IMR-90 (cell line): Measurements from ENCODE around the gene TRIM41. TPM values are rescaled to one million over a fixed set of nuclear protein-coding genes. Genes with fewer than 3 reads are reported as not detected.

ENCODE experiments used
- ATAC-seq: fragments of 200-7000 bp; cut with Tn5 transposase; 2 replicates; pipeline ENCODE4 v1.9.1; 2020; ENCODE audit warnings: low read depth, mild to moderate bottlenecking, moderate library complexity
- BruUV-seq: library from RNA; stranded (reverse); fragments of 400-500 nt; replicated peaks from 2 replicates; lab custom pipeline; 2021; lab: Mats Ljungman, UMichigan
- CTCF ChIA-PET: fragments of 300-600 bp; formaldehyde crosslinking; extraction: SDS; loops from one replicate; lab custom pipeline; 2021; ENCODE audit warnings: antibody characterized with exemption; lab: Yijun Ruan, JAX
- POLR2A ChIA-PET: fragments of 300-600 bp; sonication (Branson Sonifier 250); formaldehyde crosslinking; loops from one replicate; lab custom pipeline; 2022; ENCODE audit warnings: antibody characterized with exemption; ENCODE audit not compliant: unreplicated experiment; lab: Charles Lee
- DNase-seq: peaks from one replicate; pipeline ENCODE4 v3.0.0; 2013
- H2AFZ ChIP-seq: replicated peaks from 2 replicates; pipeline ENCODE3; 2013; ENCODE audit warnings: low read length, mild to moderate bottlenecking; ENCODE audit not compliant: poor library complexity
- H2AK5ac ChIP-seq: 2 replicates; pipeline ENCODE4 v1.6.1; 2013; ENCODE audit warnings: low read depth, low read length, inconsistent platforms
- H2AK9ac ChIP-seq: replicated peaks from 2 replicates; pipeline ENCODE3; 2013; ENCODE audit warnings: mild to moderate bottlenecking, low read depth, low read length, moderate library complexity; ENCODE audit not compliant: poor library complexity
- H2BK120ac ChIP-seq: 2 replicates; pipeline ENCODE4 v1.6.1; 2013; ENCODE audit warnings: low read depth, low read length, inconsistent platforms
- H2BK15ac ChIP-seq: 3 replicates; pipeline ENCODE4 v1.6.1; 2013; ENCODE audit warnings: low read depth, low read length, inconsistent platforms
- H2BK20ac ChIP-seq: 2 replicates; pipeline ENCODE4 v1.6.1; 2013; ENCODE audit warnings: low read depth, mild to moderate bottlenecking, inconsistent platforms, low read length, moderate library complexity
- H2BK5ac ChIP-seq: 2 replicates; pipeline ENCODE4 v1.6.1; 2013; ENCODE audit warnings: mild to moderate bottlenecking, low read depth, low read length, inconsistent platforms; ENCODE audit not compliant: poor library complexity, severe bottlenecking
- H3K14ac ChIP-seq: replicated peaks from 2 replicates; pipeline ENCODE4 v1.6.1; 2013; ENCODE audit warnings: low read depth, low read length, inconsistent platforms
- H3K18ac ChIP-seq: 2 replicates; pipeline ENCODE4 v1.6.1; 2013; ENCODE audit warnings: low read depth, low read length, control low read depth
- H3K23ac ChIP-seq: 2 replicates; pipeline ENCODE4 v1.6.1; 2013; ENCODE audit warnings: low read depth, low read length, inconsistent platforms
- H3K27ac ChIP-seq: 2 replicates; pipeline ENCODE4 v1.5.1; 2013; ENCODE audit warnings: mild to moderate bottlenecking, control low read depth, low read length; ENCODE audit not compliant: insufficient read depth
- H3K27me3 ChIP-seq: 2 replicates; pipeline ENCODE4 v1.6.1; 2013; ENCODE audit warnings: low read length; ENCODE audit not compliant: control insufficient read depth, insufficient read depth
- H3K36me3 ChIP-seq: 2 replicates; pipeline ENCODE4 v1.6.1; 2013; ENCODE audit warnings: low read length, mixed read lengths; ENCODE audit not compliant: control insufficient read depth, insufficient read depth
- H3K4ac ChIP-seq: 2 replicates; pipeline ENCODE4 v1.6.1; 2013; ENCODE audit warnings: low read depth, low read length, inconsistent platforms
- H3K4me1 ChIP-seq: 2 replicates; pipeline ENCODE4 v1.6.1; 2013; ENCODE audit warnings: low read length, mixed read lengths; ENCODE audit not compliant: control insufficient read depth, insufficient read depth
- H3K4me2 ChIP-seq: 2 replicates; pipeline ENCODE4 v1.6.1; 2013; ENCODE audit warnings: low read depth, mild to moderate bottlenecking, control low read depth, low read length, moderate library complexity
- H3K4me3 ChIP-seq: 2 replicates; pipeline ENCODE4 v1.5.1; 2013; ENCODE audit warnings: low read depth, mild to moderate bottlenecking, control low read depth, low read length, moderate library complexity; ENCODE audit not compliant: insufficient read depth
- H3K56ac ChIP-seq: 2 replicates; pipeline ENCODE4 v1.6.1; 2013; ENCODE audit warnings: low read length, inconsistent platforms; ENCODE audit not compliant: insufficient read depth; ENCODE audit errors: extremely low read depth
- H3K79me1 ChIP-seq, 2 experiments: 2 replicates each; pipeline ENCODE4 v1.6.1; 2013; ENCODE audit warnings: low read length in 2 of 2, inconsistent platforms in 1 of 2, low read depth in 1 of 2
- H3K9ac ChIP-seq: 2 replicates; pipeline ENCODE4 v1.6.1; 2013; ENCODE audit warnings: low read depth, low read length, control low read depth
- H3K9me1 ChIP-seq: 2 replicates; pipeline ENCODE4 v1.6.1; 2013; ENCODE audit warnings: low read length, inconsistent platforms; ENCODE audit not compliant: insufficient read depth
- H3K9me3 ChIP-seq: 2 replicates; pipeline ENCODE4 v1.6.1; 2013; ENCODE audit warnings: low read length; ENCODE audit not compliant: control insufficient read depth, insufficient read depth
- H4K20me1 ChIP-seq: 2 replicates; pipeline ENCODE4 v1.6.1; 2013; ENCODE audit warnings: low read length, inconsistent platforms; ENCODE audit not compliant: insufficient read depth
- H4K5ac ChIP-seq: 2 replicates; pipeline ENCODE4 v1.6.1; 2013; ENCODE audit warnings: mild to moderate bottlenecking, low read depth, low read length, control low read depth
- H4K8ac ChIP-seq, 2 experiments: 2 replicates each; pipeline ENCODE4 v1.6.1; 2013; ENCODE audit warnings: low read depth in 2 of 2, low read length in 2 of 2, control low read depth in 1 of 2, inconsistent platforms in 1 of 2
- H4K91ac ChIP-seq: 2 replicates; pipeline ENCODE4 v1.6.1; 2013; ENCODE audit warnings: low read depth, low read length, inconsistent platforms; ENCODE audit not compliant: insufficient read depth
- RAD21 ChIP-seq: IDR thresholded peaks from 2 replicates; pipeline ENCODE4 v1.6.1; 2012; ENCODE audit warnings: low read length, improper control_type of control experiment
- WGBS, 2 experiments: methylation state at CpG; one replicate each; pipeline versions ENCODE4 v1.1.5 to v1.1.7; 2013; ENCODE audit warnings: missing lambda C conversion rate in 2 of 2; ENCODE audit not compliant: insufficient read length in 1 of 2; ENCODE audit errors: extremely low coverage in 2 of 2; 5-methylcytosine and 5-hydroxymethylcytosine counted together
- dilution Hi-C: fragments of 300-500 bp; cut with HindIII; formaldehyde crosslinking; loops from one replicate; pipeline ENCODE4 v1.14.3; 2018; ENCODE audit warnings: low sequenced_read_pairs; ENCODE audit not compliant: unreplicated experiment
- in situ Hi-C: fragments of 300-500 bp; cut with MboI; formaldehyde crosslinking; loops from 3 replicates; pipeline ENCODE4 v1.14.3; 2019; ENCODE audit warnings: low sequenced_read_pairs, inconsistent platforms, mixed read lengths
- intact Hi-C: fragments of 100-400 bp; cut with micrococcal nuclease; formaldehyde crosslinking; loops from 2 replicates; pipeline ENCODE4 v1.10.0; 2022
- polyA plus RNA-seq, 3 experiments: library from polyadenylated mRNA; depleted of rRNA; stranded (reverse); fragments of >200 nt; gene quantifications; 2 replicates each; pipeline ENCODE4 v1.2.3, GENCODE V29; 2012; ENCODE audit warnings: low replicate concordance in 1 of 3
- total RNA-seq: library from RNA; depleted of rRNA; stranded (reverse); fragments of >200 nt; gene quantifications from 2 replicates; pipeline ENCODE4 v1.2.3, GENCODE V29; 2012

TRIM41 gene
- total and polyA plus RNA-seq, 2 of the 4 experiments (the other 2 are of a cell fraction): 5.9 to 15.7 TPM

DNA sequence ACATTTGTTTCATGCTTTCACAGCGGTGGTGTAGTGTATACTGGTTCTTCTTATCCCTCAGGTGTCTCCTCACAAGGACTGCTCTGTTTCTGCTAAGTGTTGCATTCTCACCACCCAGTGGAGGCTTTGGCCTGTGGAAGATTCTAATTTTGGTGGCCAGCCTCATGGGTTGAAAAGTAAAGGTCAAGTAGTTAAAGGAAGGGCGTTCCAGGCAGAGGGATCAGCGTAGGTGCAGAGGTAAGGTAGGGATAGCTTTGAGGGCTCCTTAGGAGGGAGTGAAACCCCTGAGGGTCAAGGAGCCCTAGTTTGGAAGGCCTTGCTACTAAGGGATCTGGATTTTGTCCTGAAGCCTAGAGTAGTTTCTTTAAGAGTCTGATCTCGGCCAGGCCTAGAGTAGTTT is 25.2 kb downstream of the TRIM41 start:
- DNase-seq: no peak
- no peak overlapping the region for H2BK20ac ChIP-seq
- H4K20me1 ChIP-seq: peaks cover 50% of the 10 kb centered on the region
- peak overlapping the region; percentile 1; the same call in 1 of the 2 replicates for H3K27ac ChIP-seq
- no CpG with 5 or more reads among the region's 4 CpGs for WGBS, 2 experiments
- H3K36me3 ChIP-seq: peaks cover 15% of the 10 kb centered on the region
- no peak overlapping the region for H3K18ac ChIP-seq
- H3K79me1 ChIP-seq: peaks cover 11 to 64% of the 10 kb centered on the region in 2 experiments
- CTCF ChIA-PET: no interaction called here
- H3K9ac ChIP-seq: peak overlapping the region; percentile 40
- no peak overlapping the region for H2AFZ ChIP-seq
- H2BK5ac ChIP-seq: no peak overlapping the region
- H3K27me3 ChIP-seq: no peaks in the 10 kb centered on the region
- ATAC-seq: no peak
- H3K4me1 ChIP-seq: peaks cover 14% of the 10 kb centered on the region
- H3K4me3 ChIP-seq: peak overlapping the region; percentile 43
- no TSS peak for BruUV-seq
- peak overlapping the region; percentile 58 for H3K4ac ChIP-seq
- no peak overlapping the region for H4K5ac ChIP-seq
- POLR2A ChIA-PET: no interaction called here
- H3K9me1 ChIP-seq: peaks cover 21% of the 10 kb centered on the region
- in situ Hi-C loops (no loop called here), intact Hi-C loops (no loop called here), dilution Hi-C loops (no loop called here)
- H3K56ac ChIP-seq: no peak overlapping the region
- peak overlapping the region; percentile 91 for H3K4me2 ChIP-seq
- H2AK9ac ChIP-seq: peak overlapping the region; percentile 88
- H3K9me3 ChIP-seq: no peaks in the 10 kb centered on the region
- H2BK15ac ChIP-seq: no peak overlapping the region
- no peak for TF ChIP-seq RAD21
- peak overlapping the region; percentile 42 for H3K14ac ChIP-seq
- no peak overlapping the region for H2BK120ac ChIP-seq
- no peak overlapping the region; a peak in 1 of 4 replicates for H4K8ac ChIP-seq
- peak overlapping the region; percentile 29; the same call in 1 of the 2 replicates for H2AK5ac ChIP-seq
- peak overlapping the region; percentile 73; the same call in 1 of the 2 replicates for H3K23ac ChIP-seq
- H4K91ac ChIP-seq: no peak overlapping the region
